Transverse colon (tissue), 4 donors: ENCODE data around the gene TNFAIP8L3. TPM values are rescaled to one million over a fixed set of nuclear protein-coding genes. Genes with fewer than 3 reads are reported as not detected.

Experiments used
- DNase-seq: peaks from one replicate; pipeline ENCODE4 v3.0.0-alpha.2; 2019
- H3K27ac ChIP-seq, 4 donors: fragments of 200-600 bp; sonication (generic); 2 replicates each; pipeline ENCODE4 v1.5.1; 2016 to 2018; ENCODE audit warnings: inconsistent platforms in 4 of 4
- H3K27me3 ChIP-seq: fragments of 200-600 bp; sonication (generic); 2 replicates; pipeline ENCODE4 v1.5.1; 2017; ENCODE audit warnings: inconsistent platforms
- H3K36me3 ChIP-seq, 4 donors: fragments of 200-600 bp; sonication (generic); 2 replicates each; pipeline ENCODE4 v1.5.1; 2017 to 2019; ENCODE audit warnings: inconsistent platforms in 4 of 4
- H3K4me1 ChIP-seq, 4 donors: fragments of 200-600 bp; sonication (generic); 2 replicates each; pipeline ENCODE4 v1.5.1; 2017 to 2020; ENCODE audit warnings: inconsistent platforms in 4 of 4
- H3K4me3 ChIP-seq, 4 donors: fragments of 200-600 bp; sonication (generic); 1 replicate in 1 of 4; 2 replicates in 3 of 4; pipeline versions ENCODE4 v1.5.1 to v1.6.1; 2017 to 2019; ENCODE audit warnings: inconsistent platforms in 4 of 4
- H3K9me3 ChIP-seq, 2 donors: fragments of 200-600 bp; sonication (generic); 2 replicates each; pipeline ENCODE4 v1.5.1; 2017 to 2019; ENCODE audit warnings: inconsistent platforms in 2 of 2
- CTCF ChIP-seq, 5 experiments: fragments of 200-600 bp in 3 of 5; fragments of 450-650 bp in 2 of 5; sonication (generic) in 3 of 5; IDR thresholded peaks; 1 replicate in 2 of 5; 2 replicates in 3 of 5; pipeline ENCODE4 v1.5.1; 2016 to 2017; ENCODE audit warnings: antibody characterized with exemption in 5 of 5, inconsistent platforms in 3 of 5, mild to moderate bottlenecking in 2 of 5, moderate library complexity in 1 of 5
- EP300 ChIP-seq: sonication (generic); formaldehyde crosslinking; IDR thresholded peaks from one replicate; pipeline ENCODE4 v1.6.1; 2017; ENCODE audit warnings: antibody characterized with exemption, low read depth
- POLR2A ChIP-seq: fragments of 450-650 bp; IDR thresholded peaks from one replicate; pipeline ENCODE4 v1.6.1; 2016; ENCODE audit warnings: antibody characterized with exemption, mild to moderate bottlenecking, moderate library complexity
- POLR2AphosphoS5 ChIP-seq, 3 donors: sonication (generic); formaldehyde crosslinking; IDR thresholded peaks; one replicate each; pipeline ENCODE4 v1.6.1; 2016; ENCODE audit warnings: antibody characterized with exemption in 3 of 3
- WGBS, 2 donors: methylation state at CpG; one replicate each; pipeline ENCODE4 v1.1.5; 2018; ENCODE audit warnings: low coverage in 1 of 2; 5-methylcytosine and 5-hydroxymethylcytosine counted together
- in situ Hi-C, 4 donors: fragments of 200-750 bp; cut with MboI; loops; one replicate each; pipeline versions ENCODE4 v1.15.0 to v1.15.1; 2017; ENCODE audit warnings: low sequenced_read_pairs in 3 of 4, low pct_ligation_motif_present in 1 of 4, low pct_unique_long_range_greater_than_20kb in 1 of 4
- intact Hi-C: fragments of 100-400 bp; cut with DNase I; formaldehyde crosslinking; loops from one replicate; pipeline ENCODE4 v1.15.1; 2023; ENCODE audit warnings: low total_unique reads
- total RNA-seq, 4 donors: library from RNA; depleted of rRNA; stranded (reverse); fragments of >200 nt; gene quantifications; one replicate each; pipeline ENCODE4 v1.1.0, GENCODE V29; 2016

TNFAIP8L3 gene
- total RNA-seq, 4 donors from 2014 or later, result 6.8 to 35.5 (median 8.6) TPM

DNA sequence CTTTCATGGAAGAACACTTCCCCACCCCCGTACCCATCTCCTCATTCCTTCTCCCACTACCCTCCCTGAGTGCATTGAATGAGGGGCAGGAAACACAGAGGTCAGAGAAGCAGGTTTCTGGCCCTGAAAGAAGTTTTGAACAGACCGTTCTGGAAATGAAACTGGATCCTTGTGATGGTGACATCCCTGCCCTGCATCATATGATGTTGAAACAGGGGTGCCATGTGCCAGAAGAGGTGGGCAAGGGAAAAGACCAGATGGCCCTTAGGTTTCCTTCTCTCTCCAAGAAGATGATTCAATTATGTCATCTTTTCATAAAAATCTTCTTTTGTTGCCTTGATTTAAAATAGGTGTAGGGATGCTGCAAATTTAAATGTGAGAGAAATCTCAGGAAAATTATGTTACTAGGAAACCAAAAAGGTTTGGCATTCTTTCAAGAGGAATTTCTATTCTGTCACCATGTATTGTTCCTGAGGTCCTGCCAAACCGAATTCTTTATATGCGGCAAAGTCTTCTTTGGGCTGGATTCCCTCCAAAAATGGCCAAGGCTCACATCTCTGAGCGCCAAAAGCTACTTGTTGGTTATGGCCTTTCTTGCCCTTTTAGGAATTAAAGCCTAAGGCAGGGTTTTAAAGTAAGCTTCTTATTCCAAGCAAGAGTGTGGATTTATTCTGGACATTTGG lies 19.9 kb upstream of the TNFAIP8L3 start:
- Histone ChIP-seq H3K4me3 (no peak overlapping the region), H3K36me3 (no peaks in the 10 kb centered on the region), H3K27ac (no peak overlapping the region), H3K4me1 (no peaks in the 10 kb centered on the region), H3K27me3 (no peaks in the 10 kb centered on the region), H3K9me3 (no peaks in the 10 kb centered on the region)
- no peak for TF ChIP-seq EP300
- TF ChIP-seq CTCF (IDR thresholded peaks at IDR 0.05), result no peak
- no peak for TF ChIP-seq POLR2AphosphoS5 (IDR thresholded peaks at IDR 0.05)
- TF ChIP-seq POLR2A, result no peak
- in situ Hi-C loops (no loop called here), intact Hi-C loops (no loop called here)
- no peak for DNase-seq
- 52 to 67% methylated on average over 3 to 5 of the region's 5 CpGs for WGBS, 2 donors

- TF ChIP-seq CTCF (IDR thresholded peaks at IDR 0.05) (no peak), EP300 (no peak), POLR2A (no peak), POLR2AphosphoS5 (IDR thresholded peaks at IDR 0.05) (no peak)
- Histone ChIP-seq H3K4me1 (no peaks in the 10 kb centered on the region), H3K36me3 (no peaks in the 10 kb centered on the region), H3K27ac (no peak overlapping the region), H3K4me3 (no peak overlapping the region), H3K27me3 (no peaks in the 10 kb centered on the region), H3K9me3 (no peaks in the 10 kb centered on the region)
- DNase-seq, result no peak
- WGBS, 2 donors, result 87% methylated on average over 1 of the region's 1 CpG; no CpG with 5 or more reads in 1 of the 2 donors
- intact Hi-C loops, result no loop called here
- in situ Hi-C loops, result no loop called here
Observed at GRCh38 chr15:51112078-51112477, 17.4 kb upstream of the TNFAIP8L3 start.

- H3K9me3 ChIP-seq, result no peaks in the 10 kb centered on the region
- H3K4me3 ChIP-seq, result no peak overlapping the region
- DNase-seq, result no peak
- intact Hi-C loops (loop anchor here (1.0 to 2.0 kb wide), 2 partner anchors 28 to 56 kb away; no protein-coding TSS in a partner anchor), in situ Hi-C loops (no loop called here)
- no peak overlapping the region for H3K27ac ChIP-seq
- no peak for TF ChIP-seq CTCF (IDR thresholded peaks at IDR 0.05)
- TF ChIP-seq POLR2AphosphoS5 (IDR thresholded peaks at IDR 0.05), result no peak
- TF ChIP-seq POLR2A, result no peak
- TF ChIP-seq EP300, result no peak
- no peaks in the 10 kb centered on the region for H3K36me3 ChIP-seq
- 69% methylated on average over 2 of the region's 2 CpGs; no CpG with 5 or more reads in 1 of the 2 donors for WGBS, 2 donors
- no peaks in the 10 kb centered on the region for H3K27me3 ChIP-seq
- no peaks in the 10 kb centered on the region for H3K4me1 ChIP-seq
Observed at GRCh38 chr15:51111061-51111460, 16.4 kb upstream of the TNFAIP8L3 start.

DNA sequence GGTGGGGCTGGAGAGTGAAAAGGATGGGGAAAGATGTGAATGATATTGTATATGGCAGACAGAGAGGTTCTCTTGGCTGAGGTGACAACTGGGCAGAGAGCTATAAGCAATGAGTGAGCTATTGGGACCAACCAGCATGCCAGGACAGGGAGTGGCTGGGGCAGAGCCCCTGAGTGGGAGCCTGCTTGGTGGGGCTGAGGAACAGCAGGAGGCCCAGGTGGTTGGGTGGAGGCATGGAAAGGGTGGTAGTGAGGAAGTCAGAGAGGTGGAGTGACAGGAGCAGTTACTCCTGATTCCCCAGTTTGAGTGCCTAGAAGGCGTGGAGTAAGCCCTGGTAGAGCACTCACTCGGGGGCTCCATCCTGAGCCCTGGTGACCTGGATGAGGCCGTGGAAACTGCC lies 15.5 kb upstream of the TNFAIP8L3 start:
- H3K9me3 ChIP-seq, result no peaks in the 10 kb centered on the region
- TF ChIP-seq CTCF (IDR thresholded peaks at IDR 0.05) (no peak), POLR2AphosphoS5 (IDR thresholded peaks at IDR 0.05) (no peak), POLR2A (no peak), EP300 (no peak)
- H3K4me1 ChIP-seq, result no peaks in the 10 kb centered on the region
- intact Hi-C loops (loop anchor here (2.0 kb wide), 1 partner anchor 57 kb away; no protein-coding TSS in a partner anchor), in situ Hi-C loops (no loop called here)
- H3K36me3 ChIP-seq, result no peaks in the 10 kb centered on the region
- 97% methylated on average over 3 of the region's 3 CpGs; no CpG with 5 or more reads in 1 of the 2 donors for WGBS, 2 donors
- H3K27me3 ChIP-seq, result no peaks in the 10 kb centered on the region
- no peak for DNase-seq
- H3K27ac ChIP-seq, result no peak overlapping the region
- H3K4me3 ChIP-seq, result no peak overlapping the region
